Measurements from ENCODE around the gene RNF223.
"Not testable (repeated sequence)": the region's sequence is repeated elsewhere in the genome, so short reads cannot be mapped to it uniquely, and the experiment has no call there.

RNF223 gene

DNA sequence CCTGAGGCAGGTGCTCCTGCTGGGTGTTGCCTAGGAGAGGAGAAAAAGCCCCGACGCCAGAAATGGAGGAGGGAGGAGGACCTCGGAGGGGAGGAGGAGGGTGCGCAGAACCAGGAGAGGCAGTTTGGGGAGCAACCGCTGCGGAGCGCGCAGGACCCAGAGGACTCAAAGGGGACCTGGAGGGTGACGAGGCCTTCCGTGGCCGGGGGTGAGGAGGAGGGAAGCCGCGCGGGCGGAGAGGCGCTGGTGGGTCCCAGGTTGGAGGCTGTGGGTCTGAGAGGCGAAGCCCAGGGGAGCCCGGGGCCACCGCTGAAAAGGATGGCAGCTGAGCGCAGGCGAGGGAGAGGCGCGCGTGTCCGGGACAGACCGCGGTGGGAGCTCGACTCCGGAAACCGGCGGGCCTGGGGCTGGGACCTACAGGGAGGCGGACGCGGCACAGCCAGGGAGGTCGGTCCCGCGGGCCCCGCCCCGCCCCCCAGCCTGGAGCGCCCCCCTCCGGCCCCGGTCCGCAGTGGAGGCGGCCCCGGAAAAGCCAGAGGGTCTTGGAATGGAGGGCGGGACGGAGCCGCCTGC lies 15.1 kb downstream of the RNF223 start:
- DNase-seq, result peak in 1 of 2 donors; percentile 23

GRCh38 chr1:1058088-1058905 lies 15.8 kb downstream of the RNF223 start:
- DNase-seq, result no peak

DNA sequence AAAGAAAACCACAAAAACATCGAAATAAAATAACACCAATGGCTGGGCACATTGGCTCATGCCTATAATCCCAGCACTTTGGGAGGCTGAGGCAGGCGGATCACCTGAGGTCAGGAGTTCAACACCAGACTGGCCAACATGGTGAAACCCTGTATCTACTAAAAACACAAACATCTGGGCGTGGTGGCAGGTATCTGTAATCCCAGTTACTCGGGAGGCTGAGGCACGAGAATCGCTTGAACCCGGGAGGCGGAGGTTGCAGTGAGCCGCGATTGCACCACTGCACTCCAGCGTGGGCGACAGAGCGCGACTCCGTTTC lies 16.4 kb downstream of the RNF223 start:
- DNase-seq, result not testable (repeated sequence)

- DNase-seq, result no peak
Measured at GRCh38 chr1:1055841-1056736, 18.0 kb downstream of the RNF223 start.

DNA sequence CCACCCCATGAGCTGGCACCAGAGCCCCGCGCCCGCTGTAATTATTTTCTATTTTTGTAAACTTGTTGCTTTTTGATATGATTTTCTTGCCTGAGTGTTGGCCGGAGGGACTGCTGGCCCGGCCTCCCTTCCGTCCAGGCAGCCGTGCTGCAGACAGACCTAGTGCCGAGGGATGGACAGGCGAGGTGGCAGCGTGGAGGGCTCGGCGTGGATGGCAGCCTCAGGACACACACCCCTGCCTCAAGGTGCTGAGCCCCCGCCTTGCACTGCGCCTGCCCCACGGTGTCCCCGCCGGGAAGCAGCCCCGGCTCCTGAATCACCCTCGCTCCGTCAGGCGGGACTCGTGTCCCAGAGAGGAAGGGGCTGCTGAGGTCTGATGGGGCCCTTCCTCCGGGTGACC lies 19.1 kb downstream of the RNF223 start:
- no peak for DNase-seq

DNA sequence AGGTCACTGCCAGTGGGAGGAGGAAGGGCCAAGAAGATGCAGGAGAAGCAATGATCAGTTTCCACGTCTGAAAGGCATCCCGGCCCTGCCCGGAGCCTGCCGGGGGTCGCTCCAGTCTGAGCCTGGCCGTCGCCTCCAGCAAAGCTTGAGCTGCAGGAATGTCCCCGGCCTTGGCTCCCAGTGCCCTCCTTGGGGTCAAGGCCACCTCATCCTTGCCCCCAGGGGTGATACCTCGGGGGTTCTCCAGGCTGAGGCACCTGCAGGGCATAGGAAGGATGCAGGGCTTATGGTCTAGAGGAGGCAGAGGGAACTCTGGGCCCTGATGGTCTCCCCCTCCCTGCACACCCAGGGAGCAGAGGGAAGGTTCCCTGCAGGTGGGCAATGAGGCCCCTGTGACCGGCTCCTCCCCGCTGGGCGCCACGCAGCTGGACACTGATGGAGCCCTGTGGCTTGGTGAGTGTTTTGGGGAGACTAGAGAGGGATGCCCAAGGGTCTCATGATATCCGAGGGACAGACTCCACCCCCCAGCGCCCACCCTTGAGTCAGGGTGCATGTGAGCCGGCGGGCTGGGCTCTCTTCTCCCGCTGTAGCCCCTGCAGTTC lies 19.9 kb downstream of the RNF223 start:
- no peak for DNase-seq

DNA sequence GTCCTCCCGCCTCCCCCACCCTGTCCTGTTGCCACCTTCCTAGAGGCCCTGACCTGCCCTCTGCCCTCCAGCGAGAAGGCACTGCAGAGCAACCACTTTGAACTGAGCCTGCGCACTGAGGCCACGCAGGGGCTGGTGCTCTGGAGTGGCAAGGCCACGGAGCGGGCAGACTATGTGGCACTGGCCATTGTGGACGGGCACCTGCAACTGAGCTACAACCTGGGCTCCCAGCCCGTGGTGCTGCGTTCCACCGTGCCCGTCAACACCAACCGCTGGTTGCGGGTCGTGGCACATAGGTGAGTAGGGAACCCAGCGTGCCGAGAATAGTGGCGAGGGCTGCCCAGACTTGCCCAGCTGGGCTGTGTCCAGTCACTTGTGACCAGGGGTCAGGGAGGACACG lies 20.4 kb downstream of the RNF223 start:
- no peak for DNase-seq

DNA sequence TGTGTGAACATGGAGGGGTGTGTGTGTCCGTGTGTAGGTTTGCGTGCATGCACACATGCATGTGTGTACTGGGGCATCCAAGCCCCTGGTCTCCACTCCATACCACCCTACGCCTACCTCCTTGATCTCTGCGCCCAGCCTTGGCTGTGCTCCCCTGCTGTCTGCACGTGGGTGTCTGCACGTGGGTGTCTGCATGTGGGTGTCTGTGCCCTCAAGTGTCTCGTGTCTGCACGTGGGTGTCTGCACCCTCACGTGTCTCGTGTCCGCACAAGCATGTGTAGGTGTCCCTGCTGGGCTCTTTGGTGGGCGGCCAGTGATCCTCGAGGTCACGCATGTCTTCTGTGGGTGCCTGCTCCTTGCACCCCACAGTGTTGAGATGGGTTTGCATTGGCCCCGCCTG lies 21.1 kb downstream of the RNF223 start:
- DNase-seq, result no peak

DNA sequence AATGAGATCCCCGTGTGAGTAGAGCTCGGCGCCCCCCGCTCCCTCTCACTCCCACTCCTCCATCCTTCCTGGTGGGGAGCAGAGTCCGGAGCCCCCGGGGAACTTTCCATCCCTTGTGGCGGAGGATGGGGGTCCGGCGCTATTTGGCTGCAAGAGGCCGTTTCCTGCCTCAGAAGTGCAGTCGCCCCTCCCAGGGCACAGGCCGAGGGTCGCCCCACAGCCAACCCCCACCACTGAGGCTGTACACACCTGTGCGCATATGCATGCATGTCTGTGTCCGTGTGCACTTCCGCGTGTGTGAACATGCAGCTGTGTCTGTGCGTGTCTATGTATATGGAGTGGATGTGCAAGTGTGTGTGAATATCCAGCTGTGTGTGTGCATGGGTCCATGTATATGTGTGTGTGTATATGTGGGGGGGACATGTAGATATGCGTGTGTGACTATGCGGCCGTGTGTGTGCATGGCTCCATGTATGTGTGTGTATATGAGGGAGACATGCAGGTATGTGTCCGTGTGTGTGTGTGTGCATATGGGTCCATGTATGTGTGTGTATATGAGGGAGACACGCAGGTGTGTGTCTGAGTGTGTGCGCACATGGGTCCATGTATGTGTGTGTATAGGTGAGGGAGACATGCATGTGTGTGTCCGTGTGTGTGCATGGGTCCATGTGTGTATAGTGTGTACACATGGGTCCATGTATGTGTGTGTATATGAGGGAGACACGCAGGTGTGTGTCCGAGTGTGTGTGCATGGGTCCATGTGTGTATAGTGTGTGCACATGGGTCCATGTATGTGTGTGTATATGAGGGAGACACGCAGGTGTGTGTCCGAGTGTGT lies 21.9 kb downstream of the RNF223 start:
- no peak for DNase-seq

DNA sequence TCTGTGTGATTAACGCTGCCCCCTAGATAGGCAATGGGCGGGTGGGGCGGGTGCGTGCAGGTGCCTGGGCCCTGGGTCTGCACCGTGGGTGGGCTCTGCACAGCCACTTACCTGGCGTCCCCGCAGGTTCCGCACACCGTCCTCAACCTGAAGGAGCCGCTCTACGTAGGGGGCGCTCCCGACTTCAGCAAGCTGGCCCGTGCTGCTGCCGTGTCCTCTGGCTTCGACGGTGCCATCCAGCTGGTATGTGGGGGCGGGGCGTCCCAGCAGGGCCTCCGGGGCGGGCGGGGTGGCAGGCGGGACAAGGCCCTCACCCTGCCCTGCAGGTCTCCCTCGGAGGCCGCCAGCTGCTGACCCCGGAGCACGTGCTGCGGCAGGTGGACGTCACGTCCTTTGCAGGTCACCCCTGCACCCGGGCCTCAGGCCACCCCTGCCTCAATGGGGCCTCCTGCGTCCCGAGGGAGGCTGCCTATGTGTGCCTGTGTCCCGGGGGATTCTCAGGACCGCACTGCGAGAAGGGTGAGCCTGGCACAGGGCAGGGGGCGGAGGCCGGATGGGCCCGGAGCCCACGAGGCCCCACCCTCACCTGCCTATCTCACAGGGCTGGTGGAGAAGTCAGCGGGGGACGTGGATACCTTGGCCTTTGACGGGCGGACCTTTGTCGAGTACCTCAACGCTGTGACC lies 22.8 kb downstream of the RNF223 start:
- no peak for DNase-seq

DNA sequence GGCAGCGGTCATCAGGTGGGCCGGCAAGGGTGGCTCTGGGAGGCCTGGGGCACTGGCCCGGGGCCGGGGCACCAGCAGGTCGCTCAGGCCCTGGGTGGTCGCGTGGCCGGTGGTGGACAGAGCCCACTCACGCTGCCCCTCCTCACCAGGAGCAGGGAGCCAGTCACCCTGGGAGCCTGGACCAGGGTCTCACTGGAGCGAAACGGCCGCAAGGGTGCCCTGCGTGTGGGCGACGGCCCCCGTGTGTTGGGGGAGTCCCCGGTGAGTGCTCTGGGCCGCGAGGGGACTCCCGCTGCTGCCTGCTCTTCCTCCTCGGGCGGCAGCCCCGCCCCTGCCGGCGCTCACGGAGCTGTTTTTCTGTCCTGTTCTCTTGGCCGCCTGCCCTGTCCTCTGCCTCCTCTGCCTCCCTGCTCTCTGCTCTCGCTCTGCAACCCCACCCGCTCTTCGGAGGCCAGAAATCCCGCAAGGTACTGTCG lies 23.5 kb downstream of the RNF223 start:
- DNase-seq, result no peak

DNA sequence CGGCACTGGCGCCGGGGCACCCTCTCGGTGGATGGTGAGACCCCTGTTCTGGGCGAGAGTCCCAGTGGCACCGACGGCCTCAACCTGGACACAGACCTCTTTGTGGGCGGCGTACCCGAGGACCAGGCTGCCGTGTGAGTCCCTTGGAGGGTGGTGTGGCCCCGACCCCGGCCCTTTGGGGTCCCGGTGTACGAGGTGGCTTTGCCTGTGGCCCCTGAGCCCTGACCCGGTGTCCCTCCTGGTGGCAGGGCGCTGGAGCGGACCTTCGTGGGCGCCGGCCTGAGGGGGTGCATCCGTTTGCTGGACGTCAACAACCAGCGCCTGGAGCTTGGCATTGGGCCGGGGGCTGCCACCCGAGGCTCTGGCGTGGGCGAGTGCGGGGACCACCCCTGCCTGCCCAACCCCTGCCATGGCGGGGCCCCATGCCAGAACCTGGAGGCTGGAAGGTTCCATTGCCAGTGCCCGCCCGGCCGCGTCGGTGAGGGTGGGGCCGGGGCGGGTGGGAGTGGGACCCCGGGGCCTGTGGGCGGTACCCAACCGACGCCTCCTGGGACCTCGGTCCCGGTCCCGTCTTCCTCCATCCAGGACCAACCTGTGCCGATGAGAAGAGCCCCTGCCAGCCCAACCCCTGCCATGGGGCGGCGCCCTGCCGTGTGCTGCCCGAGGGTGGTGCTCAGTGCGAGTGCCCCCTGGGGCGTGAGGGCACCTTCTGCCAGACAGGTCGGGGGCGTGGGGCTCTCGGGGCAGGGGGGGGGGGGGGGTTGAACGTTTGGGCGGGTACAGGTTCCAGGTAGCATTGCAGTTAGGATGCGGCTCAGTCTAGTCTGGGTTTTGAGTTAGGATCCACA lies 24.6 kb downstream of the RNF223 start:
- DNase-seq, result no peak

GRCh38 chr1:1048765-1049164 lies 25.3 kb downstream of the RNF223 start:
- no peak for DNase-seq

GRCh38 chr1:1047963-1048362 lies 26.1 kb downstream of the RNF223 start:
- no peak for DNase-seq

DNA sequence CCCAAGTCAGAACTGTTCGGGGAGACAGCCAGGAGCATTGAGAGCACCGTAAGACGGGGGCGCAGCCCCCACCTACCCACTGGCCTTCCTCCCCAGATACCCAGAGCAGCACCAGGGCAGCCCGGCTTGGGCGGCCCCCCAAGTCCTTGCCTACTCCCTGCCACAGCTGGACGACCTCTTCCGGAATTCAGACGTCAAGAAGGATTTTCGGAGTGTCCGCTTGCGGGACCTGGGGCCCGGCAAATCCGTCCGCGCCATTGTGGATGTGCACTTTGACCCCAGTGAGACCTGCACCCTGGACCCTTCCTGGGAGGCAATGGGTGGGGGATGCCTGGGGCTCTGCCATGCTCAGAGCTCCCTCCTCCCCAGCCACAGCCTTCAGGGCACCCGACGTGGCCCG lies 26.7 kb downstream of the RNF223 start:
- no peak for DNase-seq

- no peak for DNase-seq
Measured at GRCh38 chr1:1046767-1047166, 27.3 kb downstream of the RNF223 start.

GRCh38 chr1:1046243-1046642 lies 27.9 kb downstream of the RNF223 start:
- no peak for DNase-seq

- no peak for DNase-seq
Measured at GRCh38 chr1:1045129-1045528, 29.0 kb downstream of the RNF223 start.

- no peak for DNase-seq
Measured at GRCh38 chr1:1044455-1045078, 29.5 kb downstream of the RNF223 start.

- DNase-seq, result no peak
Measured at GRCh38 chr1:1043921-1044320, 30.2 kb downstream of the RNF223 start.
